Stimulated activated CD4-positive, alpha-beta T cell treated with anti-CD3 and anti-CD28 coated beads, Interleukin-2, amount 100 ng/mL, for 48 hours (primary cell): ENCODE data around the gene RRAS2.

ENCODE experiments used
- DNase-seq, 2 donors: peaks; one replicate each; pipeline ENCODE4 v3.0.0-alpha.2; 2020

Gene RRAS2

DNA sequence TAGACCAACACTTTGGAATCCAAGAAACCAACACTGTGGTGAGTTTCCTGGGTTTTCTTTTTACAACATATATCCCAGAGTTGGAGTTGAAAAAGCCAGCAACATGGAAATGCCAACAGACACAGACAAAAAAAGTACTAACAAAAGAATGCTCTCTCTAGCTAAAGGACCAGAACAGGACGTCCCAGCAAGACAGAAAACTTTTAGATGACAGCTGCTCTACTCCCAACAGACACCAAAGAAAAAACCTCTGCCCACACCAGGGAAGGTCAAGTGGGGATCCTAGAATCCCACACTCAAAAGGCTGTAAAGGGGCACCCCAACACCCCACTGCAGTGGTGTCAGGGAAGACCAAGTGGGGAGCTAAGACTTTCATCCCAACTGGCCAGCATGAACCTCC is 23.3 kb downstream of the RRAS2 start:
- DNase-seq, result no peak

DNA sequence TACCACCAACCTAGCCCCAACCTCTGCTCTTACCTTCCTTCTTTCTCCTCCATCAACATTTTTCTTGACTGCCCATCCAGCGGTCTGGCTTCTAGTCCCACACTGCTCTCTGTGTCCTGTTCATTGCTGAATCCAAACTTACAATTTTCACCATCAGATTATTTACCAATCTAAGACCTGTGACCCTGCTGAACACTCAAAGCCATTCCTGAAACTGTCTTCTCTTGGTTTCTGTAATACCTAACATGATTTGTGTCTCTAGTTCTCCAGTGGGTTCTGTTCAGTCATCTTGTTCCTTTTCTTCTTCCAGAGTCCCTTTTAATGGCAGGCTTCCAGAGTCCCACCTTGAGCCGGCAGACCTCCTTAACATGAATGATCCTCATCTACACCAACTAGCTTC is 24.1 kb downstream of the RRAS2 start:
- no peak for DNase-seq

DNA sequence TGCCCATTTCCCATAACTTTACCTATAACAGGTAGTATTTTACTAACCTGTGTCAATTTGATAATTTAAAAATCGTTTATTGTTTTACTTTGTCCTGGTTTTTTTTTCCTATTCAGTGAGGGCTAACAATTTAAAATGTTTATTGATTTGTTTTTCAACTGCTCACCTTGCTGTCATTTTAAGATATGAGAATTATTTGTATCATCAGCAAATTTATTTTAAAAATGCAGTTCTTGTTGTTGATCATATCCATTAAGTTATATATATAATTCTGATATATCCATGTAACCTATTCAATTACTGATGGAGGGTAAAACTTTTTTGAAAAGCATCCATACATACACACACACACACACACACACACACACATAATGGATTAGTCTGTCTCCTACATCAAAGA is 24.8 kb downstream of the RRAS2 start:
- DNase-seq, result no peak

DNA sequence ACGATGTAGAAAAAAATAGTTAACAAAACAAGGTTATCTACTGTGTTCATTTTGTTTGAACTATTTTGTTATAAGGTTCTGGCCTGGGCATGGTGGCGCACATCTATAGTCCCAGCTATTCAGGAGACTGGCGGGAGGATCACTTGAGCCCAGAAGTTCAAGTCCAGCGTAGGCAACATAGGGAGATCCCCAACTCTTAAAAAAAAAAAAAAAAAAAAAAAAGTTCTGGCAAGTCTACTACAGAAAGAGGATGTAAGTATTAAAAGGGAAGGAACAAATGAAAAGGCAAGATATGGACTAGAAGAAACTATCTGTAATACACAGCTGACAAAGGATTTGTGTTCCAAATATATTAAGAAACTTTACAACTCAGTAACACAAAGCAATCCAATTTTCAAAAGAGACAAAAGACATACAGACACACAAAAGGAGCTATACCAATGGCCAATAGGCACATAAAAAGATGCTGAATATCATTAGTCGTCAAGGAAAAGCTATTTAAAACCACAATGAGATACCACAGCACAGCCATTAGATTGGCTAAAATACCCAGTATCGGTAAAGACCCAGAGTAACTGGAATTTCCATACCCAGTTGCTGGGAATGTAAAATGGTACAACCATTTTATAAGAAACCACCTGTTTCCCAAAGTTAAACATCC is 27.4 kb downstream of the RRAS2 start:
- no peak for DNase-seq

DNA sequence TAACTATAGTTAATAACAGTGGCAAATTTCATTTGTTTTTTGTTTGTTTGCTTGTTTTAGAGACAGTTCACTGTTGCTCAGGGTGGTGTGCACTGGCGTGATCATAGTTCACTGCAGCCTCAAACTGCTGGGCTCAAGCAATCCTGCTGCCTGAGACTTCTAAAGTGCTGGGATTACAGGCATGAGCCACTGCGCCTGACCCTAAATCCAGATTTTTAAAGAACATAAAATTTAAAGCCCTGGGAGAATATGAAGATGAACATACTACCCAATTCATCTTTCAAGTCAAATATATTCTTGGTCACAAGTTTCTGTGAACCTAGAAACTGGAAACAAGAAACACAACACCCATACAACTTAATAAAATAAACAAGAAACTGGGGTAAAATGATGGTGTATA is 28.1 kb downstream of the RRAS2 start:
- no peak for DNase-seq

DNA sequence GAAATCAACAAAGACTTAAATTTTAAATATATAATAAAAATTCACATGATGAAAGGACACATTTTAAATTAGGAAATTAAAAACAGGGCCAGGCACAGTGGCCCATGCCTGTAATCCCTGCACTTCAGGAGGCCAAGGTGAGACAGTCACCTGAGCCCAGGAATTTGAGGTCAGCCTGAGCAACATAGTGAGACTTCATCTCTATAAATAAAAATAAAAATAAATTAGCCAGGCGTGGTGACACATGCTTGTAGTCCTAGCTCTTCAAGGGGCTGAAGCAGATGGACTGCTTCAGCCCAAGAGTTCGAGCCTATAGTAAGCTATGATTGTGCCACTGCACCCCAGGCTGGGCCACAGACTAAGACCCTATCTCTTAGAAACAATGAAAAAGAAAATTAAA is 29.3 kb downstream of the RRAS2 start:
- no peak for DNase-seq

DNA sequence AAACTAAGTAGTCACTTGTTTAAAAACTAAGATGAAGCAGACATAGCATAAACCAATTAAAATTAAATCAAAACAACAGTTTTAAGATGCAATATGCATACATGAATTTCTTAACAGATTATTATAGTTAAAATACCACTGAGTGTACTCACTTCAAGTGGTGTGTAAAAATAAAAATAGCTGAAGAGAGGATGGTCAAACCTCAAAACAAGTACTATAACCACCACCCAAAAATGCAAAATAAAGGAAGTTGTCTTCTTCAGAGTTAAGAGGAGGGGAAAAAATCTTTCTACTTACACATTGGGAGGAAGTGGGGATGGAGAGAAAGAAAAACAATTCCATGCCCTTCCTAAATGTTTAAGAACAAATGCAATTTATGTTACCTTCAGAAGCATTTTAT is 31.9 kb downstream of the RRAS2 start:
- no peak for DNase-seq

DNA sequence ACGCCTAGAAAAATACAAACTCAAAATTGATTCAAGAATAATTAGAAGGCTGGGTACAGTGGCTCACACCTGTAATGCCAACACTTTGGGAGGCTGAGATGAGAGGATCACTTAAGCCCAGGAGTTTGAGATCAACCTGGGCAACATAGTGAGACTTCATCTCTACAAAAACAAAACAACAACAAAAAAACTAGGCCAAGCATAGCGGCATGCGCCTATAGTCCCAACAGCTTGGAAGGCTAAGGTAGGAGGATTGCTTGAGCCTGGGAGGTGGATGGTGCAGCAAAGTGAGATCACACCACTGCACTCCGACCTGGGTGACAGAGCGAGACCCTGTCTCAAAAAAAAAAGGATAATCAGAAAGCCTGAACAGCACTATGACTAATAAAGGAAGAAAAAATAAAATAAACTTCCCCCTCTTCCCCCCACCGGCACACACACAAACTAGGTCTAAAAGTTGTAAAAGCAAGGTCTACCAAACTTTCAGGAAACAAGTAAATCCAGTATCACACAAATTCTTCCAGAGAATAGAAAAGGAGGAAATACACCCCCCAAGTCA is 35.8 kb downstream of the RRAS2 start:
- no peak for DNase-seq

DNA sequence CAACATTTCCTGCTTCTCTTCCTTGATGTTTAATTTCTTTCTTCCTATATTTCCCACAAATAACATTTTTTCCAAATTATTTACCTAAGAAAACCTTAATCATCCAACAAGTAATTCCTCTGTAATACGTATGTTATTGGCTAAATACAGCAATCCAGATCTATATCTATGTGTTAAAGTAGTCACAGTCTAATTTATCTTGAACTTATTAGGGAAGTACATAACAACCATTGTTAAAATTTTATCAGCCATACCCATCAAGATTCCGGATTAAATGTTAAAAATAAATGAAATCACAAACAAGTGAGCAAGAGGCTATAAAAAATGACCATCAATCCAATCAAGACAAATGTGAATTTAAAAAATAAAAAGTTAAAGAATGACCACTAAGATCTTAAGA is 36.5 kb downstream of the RRAS2 start:
- DNase-seq, result no peak

DNA sequence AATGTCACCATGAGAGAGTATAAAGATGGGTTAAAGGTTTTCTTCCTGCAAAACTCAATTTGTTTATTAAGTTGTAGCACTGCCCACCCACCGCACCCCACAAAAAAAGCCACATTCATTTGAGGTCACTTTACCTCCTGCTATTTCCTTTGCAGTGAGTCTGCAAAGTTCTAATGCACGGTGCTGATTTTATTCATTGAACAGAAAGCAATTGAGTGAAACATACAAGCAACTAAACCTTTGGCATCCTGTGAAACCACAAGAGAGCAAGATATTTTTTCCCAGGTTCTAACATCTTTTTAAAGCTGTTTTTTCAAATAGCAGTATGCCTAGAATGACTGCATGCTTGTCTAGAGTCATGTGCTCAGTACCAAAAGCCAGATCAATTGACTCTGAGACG is 39.0 kb downstream of the RRAS2 start:
- DNase-seq, result no peak

DNA sequence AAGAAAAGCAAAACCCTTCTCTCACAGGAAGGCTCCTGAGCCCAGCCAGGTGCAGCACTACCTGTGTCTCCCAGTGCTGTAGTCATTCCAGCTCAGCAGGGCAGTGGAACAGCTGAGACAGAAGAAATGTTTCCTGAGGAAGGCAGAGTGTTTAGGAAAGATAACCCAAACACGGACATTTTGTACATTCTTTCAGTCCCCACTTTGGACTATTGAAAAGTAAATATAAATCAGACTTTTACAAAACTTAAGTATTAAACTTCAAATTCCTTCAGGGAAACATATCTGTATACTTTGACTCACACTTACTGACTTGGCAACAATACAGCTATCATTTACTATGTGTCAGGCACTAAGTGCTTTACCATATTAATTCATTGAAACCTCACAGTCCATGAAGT is 40.4 kb downstream of the RRAS2 start:
- DNase-seq, result no peak

DNA sequence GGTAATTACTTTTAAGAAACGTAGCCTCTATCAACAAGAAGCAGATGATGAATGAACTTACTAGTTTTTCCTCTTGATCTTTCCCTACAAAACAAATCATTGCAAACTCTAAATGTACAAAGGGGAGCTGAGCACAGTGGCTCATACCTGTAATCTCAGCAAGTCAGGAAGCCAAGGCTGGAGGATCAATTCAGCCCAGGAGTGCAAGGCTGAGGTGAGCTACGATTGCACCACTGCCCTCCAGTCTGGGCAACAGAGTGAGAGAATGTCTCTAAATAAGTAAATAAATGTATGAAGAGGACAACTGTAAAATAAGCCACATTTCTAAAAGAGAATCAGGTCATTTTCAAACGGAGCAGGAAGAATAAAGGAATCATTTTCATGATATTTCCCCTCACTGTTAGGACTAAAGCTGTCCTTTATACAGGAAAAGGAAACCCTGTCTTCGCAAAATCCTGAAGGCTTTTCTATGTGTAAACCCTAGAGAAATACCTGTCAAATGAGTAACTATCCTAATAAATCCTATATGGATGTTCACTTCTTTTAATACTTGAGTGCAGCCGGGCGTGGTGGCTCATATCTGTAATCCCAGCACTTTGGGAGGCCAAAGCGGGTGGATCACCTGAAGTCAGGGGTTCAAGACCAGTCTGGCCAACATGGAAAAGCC is 41.2 kb downstream of the RRAS2 start:
- DNase-seq, result no peak

DNA sequence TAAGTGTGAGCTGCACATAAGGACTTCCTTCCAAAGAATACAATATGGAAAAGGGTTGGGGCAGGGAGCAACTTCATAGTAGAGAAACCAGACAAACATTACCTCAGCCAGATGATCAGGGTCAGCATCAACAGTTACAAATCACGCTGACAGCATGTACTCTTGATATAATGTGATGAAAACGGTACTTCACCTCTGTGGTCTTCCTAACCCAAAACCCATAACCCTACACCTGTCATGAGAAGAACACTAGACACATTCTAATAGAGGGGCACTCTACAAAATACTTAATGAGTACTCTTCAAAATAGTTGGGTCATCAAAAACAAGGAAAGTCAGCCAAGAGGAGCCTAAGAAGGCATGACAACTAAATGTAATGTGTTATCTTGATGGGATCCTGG is 43.9 kb downstream of the RRAS2 start:
- DNase-seq, result no peak

DNA sequence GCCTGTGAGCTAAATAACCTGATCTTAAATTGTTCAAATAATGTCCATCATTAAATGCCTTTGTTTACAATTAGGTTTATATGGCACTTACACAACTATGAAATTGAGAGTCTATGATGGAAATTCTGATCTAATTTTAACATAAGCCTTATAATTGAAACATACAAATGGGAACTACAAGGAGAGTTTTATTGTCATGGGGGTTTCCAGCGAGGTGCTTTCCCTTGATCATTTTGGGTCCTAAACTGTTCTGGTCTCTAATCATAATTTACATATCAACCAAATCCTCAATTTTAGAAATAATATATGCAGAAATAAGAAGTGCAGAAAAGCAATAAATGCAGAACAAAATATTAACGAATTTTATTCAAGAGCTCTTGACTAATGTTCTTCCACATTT is 44.9 kb downstream of the RRAS2 start:
- DNase-seq, result no peak

DNA sequence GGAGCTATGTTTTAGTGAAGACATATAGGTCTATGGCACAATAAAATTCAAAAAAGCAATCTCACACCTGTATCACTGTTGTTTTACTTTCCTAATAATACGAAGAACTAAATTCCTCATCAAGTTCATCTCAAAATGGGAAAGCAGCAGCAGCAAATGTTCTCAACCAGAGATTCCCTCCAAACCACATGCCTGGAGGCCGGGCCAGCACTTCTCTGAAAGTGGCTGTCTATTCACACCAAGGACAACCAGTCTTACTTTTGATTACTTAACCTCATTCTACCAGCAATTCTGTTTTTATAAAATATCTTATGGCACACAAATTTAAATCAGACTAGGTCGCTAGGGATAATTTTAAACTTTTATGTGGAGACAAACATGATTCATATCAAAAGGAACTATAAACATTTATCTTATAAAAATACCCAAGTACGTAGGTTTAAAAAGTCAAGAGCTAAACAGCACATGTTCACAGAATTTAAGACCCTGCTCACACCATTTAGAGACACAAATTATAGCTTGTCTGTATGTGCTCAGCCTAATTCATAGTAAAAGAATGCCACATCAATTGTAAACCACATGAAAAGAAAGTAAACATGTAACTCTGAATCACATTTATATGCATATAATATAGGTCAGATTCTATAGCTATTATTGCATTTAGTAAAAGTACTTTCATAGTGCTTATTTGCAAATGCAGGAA is 46.1 kb downstream of the RRAS2 start:
- no peak for DNase-seq

DNA sequence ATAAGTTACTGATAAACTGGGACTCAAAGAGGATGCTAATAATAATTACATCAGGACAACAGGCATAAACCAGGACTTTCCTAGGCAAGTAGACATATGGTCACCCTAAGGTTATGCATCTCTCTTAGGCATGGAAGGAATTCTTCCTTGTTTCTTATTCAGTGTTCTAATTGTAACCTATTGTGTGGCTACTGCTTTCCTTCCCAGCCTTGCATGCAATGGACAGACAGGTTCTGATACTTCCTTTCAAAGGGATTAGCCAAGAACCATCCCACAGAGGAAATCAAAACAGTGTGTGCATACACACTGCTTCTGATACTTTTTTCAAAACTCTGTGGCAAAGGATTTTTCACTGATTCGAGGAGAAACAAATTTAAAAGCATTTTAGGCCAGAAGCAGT is 48.3 kb downstream of the RRAS2 start:
- DNase-seq, result no peak

DNA sequence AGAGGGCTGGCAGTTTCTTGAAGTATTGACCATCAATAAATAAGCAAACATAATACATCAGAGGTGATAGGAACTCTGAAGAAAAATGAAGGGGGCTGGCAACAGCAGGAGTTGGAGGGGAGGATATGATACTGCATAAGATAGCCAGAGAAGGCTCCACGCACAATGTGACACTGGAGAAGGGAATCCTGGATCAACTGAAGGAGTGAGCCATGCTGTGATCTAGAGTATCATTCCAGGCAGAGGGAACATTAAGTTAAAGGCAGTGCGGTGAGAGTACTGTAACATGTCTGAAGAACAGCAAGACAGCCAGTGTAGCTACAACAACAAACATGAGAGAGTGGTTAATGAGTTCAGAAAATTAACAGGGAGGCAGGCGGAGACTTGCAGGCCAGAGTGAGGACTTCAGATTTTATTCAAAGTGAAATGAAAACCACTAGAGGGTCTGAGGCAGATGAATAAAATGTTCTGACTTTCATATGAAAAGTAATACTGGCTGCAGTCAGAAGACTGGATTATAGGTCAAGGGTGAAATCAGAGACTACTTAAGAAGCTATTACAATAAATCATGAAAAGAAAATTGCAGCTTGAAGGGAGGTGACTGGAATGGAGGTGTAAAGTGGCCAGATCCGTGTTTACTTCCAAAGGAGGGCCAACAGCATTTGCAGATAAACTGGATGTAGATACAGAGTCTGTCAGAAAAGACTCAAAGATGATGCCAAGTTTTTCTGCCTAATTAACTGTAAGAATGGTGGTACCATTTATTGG is 49.4 kb downstream of the RRAS2 start:
- DNase-seq, result no peak

DNA sequence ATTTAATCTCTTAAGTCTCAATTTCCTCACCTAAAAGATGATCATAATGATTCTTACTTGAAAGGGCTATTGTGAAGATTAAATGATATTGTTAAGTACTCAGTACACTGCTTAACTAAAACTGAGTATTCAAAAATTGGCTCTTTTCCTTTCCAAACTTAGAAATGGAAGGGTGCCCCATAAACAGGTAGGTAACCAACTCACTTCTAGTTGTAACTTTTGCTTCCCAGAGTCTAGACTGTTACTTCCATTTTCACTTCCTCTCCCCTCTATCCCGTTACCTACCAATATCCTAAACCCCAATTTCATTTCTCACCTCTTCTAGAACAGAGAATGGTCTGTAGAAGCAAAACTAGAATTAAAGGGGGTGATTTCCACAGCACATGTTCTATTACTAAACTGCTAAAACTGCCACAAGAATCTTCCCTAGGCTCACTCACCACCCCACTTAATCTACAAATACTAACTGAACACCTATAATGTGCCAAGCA is 50.0 kb downstream of the RRAS2 start:
- DNase-seq, result no peak

DNA sequence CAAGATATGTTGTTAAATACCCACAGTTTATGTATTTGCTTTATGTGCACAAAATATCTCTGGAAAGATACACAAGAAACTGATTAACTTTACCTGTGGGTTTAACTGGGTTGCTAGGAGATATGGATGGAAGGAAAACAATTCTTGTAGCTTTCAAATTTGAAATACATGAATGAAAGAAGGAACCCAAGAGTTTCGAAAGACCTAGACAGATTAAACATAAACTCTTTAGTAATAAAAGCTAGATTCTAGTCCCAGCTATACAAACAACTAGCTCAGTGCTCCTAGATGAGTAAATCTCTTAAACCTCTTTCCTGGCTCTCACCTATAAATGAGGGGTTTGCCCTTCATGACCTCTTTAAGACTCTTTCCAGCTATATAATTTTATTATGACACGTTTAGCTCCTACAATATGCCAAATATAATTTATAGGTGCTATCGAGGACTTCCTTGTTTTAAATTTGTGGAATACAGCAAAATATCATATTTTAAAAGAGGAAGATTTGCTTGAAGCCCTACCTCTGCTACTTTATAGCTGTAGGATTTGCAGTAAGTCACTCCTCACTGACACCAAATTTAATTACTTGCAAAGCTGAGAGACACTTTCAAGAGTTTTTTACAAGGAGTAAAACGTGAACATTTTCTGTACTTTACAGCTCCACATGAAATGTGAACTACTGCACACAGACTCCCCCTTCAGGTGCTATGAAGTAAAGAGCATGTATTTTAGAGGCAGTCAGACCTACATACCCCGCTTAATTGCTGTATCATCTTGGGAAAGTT is 50.7 kb downstream of the RRAS2 start:
- DNase-seq, result no peak

DNA sequence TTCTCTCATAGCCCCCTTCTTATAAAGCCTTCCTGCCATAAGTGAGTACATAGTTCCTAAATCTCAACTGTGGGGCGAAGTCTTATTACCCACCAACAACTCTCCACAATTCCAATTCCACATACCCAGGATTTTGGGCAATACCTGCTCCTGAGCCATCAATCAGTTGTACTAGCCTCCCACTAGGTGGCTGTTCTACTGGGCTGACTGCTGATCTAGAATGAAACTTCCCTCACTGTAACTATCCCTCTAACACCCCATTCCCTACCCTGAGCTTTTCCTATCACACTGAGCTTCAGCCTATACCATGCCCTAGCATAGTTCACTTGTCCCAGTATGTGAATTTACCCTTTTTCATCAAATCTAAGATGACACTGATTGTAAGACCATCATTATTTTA is 52.5 kb downstream of the RRAS2 start:
- no peak for DNase-seq

DNA sequence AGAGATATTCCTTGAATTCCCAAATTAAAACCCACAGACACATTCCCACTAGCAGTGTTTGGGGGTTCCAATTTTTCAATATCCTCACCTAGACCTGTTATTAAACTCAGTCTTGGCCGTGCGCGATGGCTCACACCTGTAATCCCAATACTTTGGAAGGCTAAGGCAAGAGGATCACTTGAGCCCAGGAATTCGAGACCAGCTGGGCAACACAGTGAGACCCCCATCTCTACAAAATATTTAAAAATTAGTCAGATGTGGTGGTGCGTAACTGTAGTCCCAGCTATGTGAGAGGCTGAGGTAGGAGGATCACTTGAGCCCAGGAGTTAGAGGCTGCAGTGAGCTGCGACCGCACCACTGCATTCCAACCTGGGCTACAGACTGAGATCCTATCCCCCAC is 53.3 kb downstream of the RRAS2 start:
- DNase-seq, result no peak

DNA sequence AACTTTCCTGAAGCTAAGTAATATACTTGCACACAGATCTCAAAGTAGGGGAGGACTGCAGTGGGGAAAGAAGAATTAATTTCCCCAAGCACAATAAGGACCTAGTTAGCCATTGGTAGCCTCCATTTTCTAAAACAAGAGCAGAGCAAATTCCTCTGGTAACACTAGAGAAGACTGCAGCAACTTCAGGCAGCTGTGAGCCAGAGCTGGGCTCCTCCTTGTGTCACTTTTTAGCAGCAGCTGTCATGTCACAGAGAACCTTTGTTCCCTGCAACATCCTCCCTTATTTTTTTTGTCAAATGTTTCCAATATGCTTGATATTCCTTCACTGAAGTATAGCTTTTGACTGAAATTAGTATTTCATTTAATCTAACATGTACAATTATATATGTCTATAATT is 54.4 kb downstream of the RRAS2 start:
- no peak for DNase-seq
